Common myeloid progenitor, CD34-positive (primary cell): ENCODE results near the gene PARS2.

ENCODE experiments used
- CTCF ChIA-PET: fragments of 350-600 bp; sonication (Branson Sonifier 250); formaldehyde crosslinking; loops from one replicate; lab custom pipeline; 2021; ENCODE audit warnings: antibody characterized with exemption; lab: Charles Lee
- POLR2A ChIA-PET: fragments of 350-600 bp; sonication (Branson Sonifier 250); formaldehyde crosslinking; loops from one replicate; lab custom pipeline; 2021; ENCODE audit warnings: antibody characterized with exemption; lab: Charles Lee
- DNase-seq, 3 donors: peaks; one replicate each; pipeline versions ENCODE4 v3.0.0 to v3.0.0-alpha.2; 2013
- H3K27ac ChIP-seq, 2 experiments: 1 replicate in 1 of 2; 2 replicates in 1 of 2; pipeline ENCODE4 v1.7.0; 2013; ENCODE audit warnings: inconsistent platforms in 2 of 2, low read length in 2 of 2, mild to moderate bottlenecking in 2 of 2, low read depth in 1 of 2, moderate library complexity in 1 of 2; ENCODE audit not compliant: severe bottlenecking in 2 of 2, insufficient read depth in 1 of 2, poor library complexity in 1 of 2
- H3K27me3 ChIP-seq, 5 experiments: replicated peaks in 2 of 5; 1 replicate in 3 of 5; 2 replicates in 2 of 5; pipeline versions ENCODE4 v1.6.1 to v1.7.0; 2013; ENCODE audit warnings: low read length in 4 of 5, mild to moderate bottlenecking in 2 of 5, moderate library complexity in 2 of 5, inconsistent platforms in 1 of 5; ENCODE audit not compliant: insufficient read depth in 5 of 5, control insufficient read depth in 4 of 5
- H3K36me3 ChIP-seq, 4 experiments: 1 replicate in 2 of 4; 2 replicates in 2 of 4; pipeline versions ENCODE4 v1.6.1 to v1.7.0; 2013; ENCODE audit warnings: low read length in 3 of 4, control low read depth in 1 of 4, mild to moderate bottlenecking in 1 of 4; ENCODE audit not compliant: control insufficient read depth in 4 of 4, insufficient read depth in 4 of 4
- H3K4me1 ChIP-seq, 4 experiments: 1 replicate in 3 of 4; 2 replicates in 1 of 4; pipeline versions ENCODE4 v1.6.1 to v1.7.1; 2013; ENCODE audit warnings: low read length in 3 of 4, mild to moderate bottlenecking in 3 of 4, control low read depth in 1 of 4, inconsistent platforms in 1 of 4, moderate library complexity in 1 of 4; ENCODE audit not compliant: control insufficient read depth in 4 of 4, insufficient read depth in 4 of 4; ENCODE audit errors: control extremely low read depth in 1 of 4
- H3K4me3 ChIP-seq, 7 experiments: 1 replicate in 4 of 7; 2 replicates in 3 of 7; pipeline versions ENCODE4 v1.5.1 to v1.7.0; 2013; ENCODE audit warnings: mild to moderate bottlenecking in 7 of 7, low read length in 6 of 7, moderate library complexity in 6 of 7, inconsistent platforms in 2 of 7, low read depth in 2 of 7, control low read depth in 1 of 7; ENCODE audit not compliant: insufficient read depth in 4 of 7, control insufficient read depth in 1 of 7; ENCODE audit errors: extremely low read depth in 1 of 7
- H3K9me3 ChIP-seq, 5 experiments: 1 replicate in 4 of 5; 2 replicates in 1 of 5; pipeline versions ENCODE4 v1.6.1 to v1.7.1; 2013; ENCODE audit warnings: low read length in 4 of 5, mild to moderate bottlenecking in 2 of 5, inconsistent platforms in 1 of 5, low read depth in 1 of 5, moderate library complexity in 1 of 5; ENCODE audit not compliant: control insufficient read depth in 4 of 5, insufficient read depth in 2 of 5; ENCODE audit errors: control extremely low read depth in 1 of 5
- WGBS: methylation state at CpG from one replicate; pipeline ENCODE4 v1.1.5; 2013; ENCODE audit not compliant: insufficient coverage; 5-methylcytosine and 5-hydroxymethylcytosine counted together

PARS2 gene

GRCh38 chr1:54805466-54805865 is 41.1 kb upstream of the PARS2 start:
- 100% methylated on average over 1 of the region's 3 CpGs for WGBS
- Histone ChIP-seq H3K9me3 (no peaks in the 10 kb centered on the region), H3K36me3 (no peaks in the 10 kb centered on the region), H3K4me1 (peaks cover 3 to 20% (median 11%) of the 10 kb centered on the region in 4 experiments), H3K27me3 (peaks cover 0 to 3% (median 0%) of the 10 kb centered on the region in 5 experiments), H3K4me3 (no peak overlapping the region), H3K27ac (no peak overlapping the region)
- ChIA-PET POLR2A (no interaction called here), CTCF (interaction anchor here (1.6 kb wide), 1 partner anchor 82 kb away, joined by 5 read pairs; no protein-coding TSS in a partner anchor)
- DNase-seq = no peak

- Histone ChIP-seq H3K4me1 (peaks cover 3 to 25% (median 13%) of the 10 kb centered on the region in 4 experiments), H3K9me3 (no peaks in the 10 kb centered on the region), H3K4me3 (no peak overlapping the region), H3K36me3 (no peaks in the 10 kb centered on the region), H3K27me3 (peaks cover 0 to 3% (median 0%) of the 10 kb centered on the region in 5 experiments), H3K27ac (no peak overlapping the region)
- CTCF ChIA-PET = no interaction called here
- no peak for DNase-seq
- POLR2A ChIA-PET = no interaction called here
- WGBS = 100% methylated on average over 4 of the region's 6 CpGs
Measured at GRCh38 chr1:54804471-54805132, 40.3 kb upstream of the PARS2 start.

GRCh38 chr1:54803761-54804470 is 39.6 kb upstream of the PARS2 start:
- WGBS = 94% methylated on average over 4 of the region's 4 CpGs
- H3K36me3 ChIP-seq = no peaks in the 10 kb centered on the region
- H3K4me3 ChIP-seq = no peak overlapping the region
- H3K9me3 ChIP-seq = no peaks in the 10 kb centered on the region
- H3K4me1 ChIP-seq = peaks cover 3 to 30% (median 17%) of the 10 kb centered on the region in 4 experiments
- ChIA-PET CTCF (interaction anchor here (0.8 kb wide), 1 partner anchor 81 kb away, joined by 3 read pairs; no protein-coding TSS in a partner anchor), POLR2A (no interaction called here)
- no peak for DNase-seq
- H3K27ac ChIP-seq = no peak overlapping the region
- peaks cover 0 to 3% (median 0%) of the 10 kb centered on the region in 5 experiments for H3K27me3 ChIP-seq

GRCh38 chr1:54800899-54801759 is 36.8 kb upstream of the PARS2 start, which contains the start of gene TTC22:
TTC22 (minus strand) TSS chr1:54801323; CDS start chr1:54801163, 160 bp downstream.
- peak; percentile 64 to 81 (median 74) for DNase-seq
- WGBS = 0% methylated on average over 51 of the region's 58 CpGs
- Histone ChIP-seq H3K36me3 (no peaks in the 10 kb centered on the region), H3K4me1 (peaks cover 3 to 30% (median 17%) of the 10 kb centered on the region in 4 experiments), H3K27me3 (peaks cover 0 to 3% (median 0%) of the 10 kb centered on the region in 5 experiments), H3K4me3 (peak within 1 kb of the TSS; percentile 6 to 88 (median 70)), H3K27ac (no peak within 1 kb of the TSS), H3K9me3 (no peaks in the 10 kb centered on the region)
- ChIA-PET POLR2A (no interaction called here), CTCF (interaction anchor here (0.7 to 2.5 kb wide), 18 partner anchors 8 to 941 kb away, joined by 3 to 14 read pairs (median 4); no protein-coding TSS in a partner anchor)

- 61% methylated on average over 34 of the region's 39 CpGs for WGBS
- ChIA-PET POLR2A (no interaction called here), CTCF (interaction anchor here (0.7 to 2.5 kb wide), 15 partner anchors 8 to 940 kb away, joined by 3 to 14 read pairs (median 4); no protein-coding TSS in a partner anchor)
- Histone ChIP-seq H3K27me3 (peaks cover 0 to 3% (median 0%) of the 10 kb centered on the region in 5 experiments), H3K9me3 (no peaks in the 10 kb centered on the region), H3K36me3 (no peaks in the 10 kb centered on the region), H3K4me1 (peaks cover 3 to 30% (median 17%) of the 10 kb centered on the region in 4 experiments), H3K4me3 (peak overlapping the region; percentile 6 to 88 (median 70)), H3K27ac (no peak overlapping the region)
- DNase-seq = no peak
Measured at GRCh38 chr1:54800041-54800898, 35.9 kb upstream of the PARS2 start.
